ENCODE data around the gene MRTFA.
A peak's percentile ranks its signal among the peaks of the same experiment; 100 is the strongest.
"Not testable (repeated sequence)": the region's sequence is repeated elsewhere in the genome, so short reads cannot be mapped to it uniquely, and the experiment has no call there.

Gene MRTFA

GRCh38 chr22:40544758-40545157 is 91.8 kb downstream of the MRTFA start:
- no peak for DNase-seq

- DNase-seq = no peak
Measured at GRCh38 chr22:40542821-40543540, 93.5 kb downstream of the MRTFA start.

- no peak for DNase-seq
Measured at GRCh38 chr22:40541300-40541699, 95.2 kb downstream of the MRTFA start.

GRCh38 chr22:40540265-40540664 is 96.3 kb downstream of the MRTFA start:
- no peak for DNase-seq

GRCh38 chr22:40536149-40536548 is 100.4 kb downstream of the MRTFA start:
- not testable (repeated sequence) for DNase-seq

- DNase-seq = no peak
Measured at GRCh38 chr22:40535642-40536041, 100.9 kb downstream of the MRTFA start.

GRCh38 chr22:40535189-40535512 is 101.4 kb downstream of the MRTFA start:
- DNase-seq = no peak

- peak; percentile 37 for DNase-seq
Measured at GRCh38 chr22:40534379-40535188, 101.9 kb downstream of the MRTFA start.

GRCh38 chr22:40533712-40534378 is 102.7 kb downstream of the MRTFA start:
- peak; percentile 59 for DNase-seq

- no peak for DNase-seq
Measured at GRCh38 chr22:40531951-40532900, 104.3 kb downstream of the MRTFA start.

- DNase-seq = not testable (repeated sequence)
Measured at GRCh38 chr22:40530391-40530790, 106.1 kb downstream of the MRTFA start.

- DNase-seq = no peak
Measured at GRCh38 chr22:40529821-40530220, 106.7 kb downstream of the MRTFA start.

GRCh38 chr22:40526960-40527359 is 109.6 kb downstream of the MRTFA start:
- no peak for DNase-seq

GRCh38 chr22:40525250-40525884 is 111.2 kb downstream of the MRTFA start:
- peak; percentile 80 for DNase-seq

GRCh38 chr22:40524392-40525249 is 111.9 kb downstream of the MRTFA start:
- DNase-seq = no peak

- no peak for DNase-seq
Measured at GRCh38 chr22:40522141-40522540, 114.4 kb downstream of the MRTFA start.

GRCh38 chr22:40521046-40521445 is 115.5 kb downstream of the MRTFA start:
- DNase-seq = no peak

GRCh38 chr22:40520562-40520961 is 116.0 kb downstream of the MRTFA start:
- no peak for DNase-seq

GRCh38 chr22:40519948-40520331 is 116.6 kb downstream of the MRTFA start:
- DNase-seq = no peak

- DNase-seq = no peak
Measured at GRCh38 chr22:40519284-40519947, 117.1 kb downstream of the MRTFA start.

- DNase-seq = no peak
Measured at GRCh38 chr22:40518840-40519239, 117.7 kb downstream of the MRTFA start.

Data from stimulated activated CD4-positive, alpha-beta T cell treated with anti-CD3 and anti-CD28 coated beads, Interleukin-15, amount 100 ng/mL, for 24 hours (primary cell).